Kidney epithelial cell (primary cell): ENCODE measurements around the gene ACOT2. TPM values are rescaled to one million over a fixed set of nuclear protein-coding genes. Genes with fewer than 3 reads are reported as not detected.

Source experiments
- DNase-seq: peaks from one replicate; pipeline ENCODE4 v3.0.0-alpha.2; 2010; ENCODE audit warnings: low read depth
- H3K27me3 ChIP-seq: 2 replicates; pipeline ENCODE4 v1.6.0; 2011; ENCODE audit warnings: low read length; ENCODE audit not compliant: control insufficient read depth, insufficient read depth
- H3K36me3 ChIP-seq: 2 replicates; pipeline ENCODE4 v1.5.1; 2011; ENCODE audit warnings: low read length; ENCODE audit not compliant: control insufficient read depth, insufficient read depth
- H3K4me3 ChIP-seq: 2 replicates; pipeline ENCODE4 v1.5.1; 2011; ENCODE audit warnings: low read depth, mild to moderate bottlenecking, control low read depth, low read length
- CTCF ChIP-seq: IDR thresholded peaks from 2 replicates; pipeline ENCODE4 v1.5.1; 2011; ENCODE audit warnings: mild to moderate bottlenecking, moderate library complexity, low read length, control low read depth, inconsistent platforms; ENCODE audit not compliant: insufficient read depth, poor library complexity, severe bottlenecking
- total RNA-seq: library from RNA; depleted of rRNA; stranded (reverse); fragments of >200 nt; gene quantifications from 2 replicates; pipeline ENCODE4 v1.2.3, GENCODE V29; 2015

Gene ACOT2
- total RNA-seq, 1 donor from 2014 or later = 19.2 TPM

- DNase-seq = no peak
- Histone ChIP-seq H3K36me3 (no peaks in the 10 kb centered on the region), H3K4me3 (no peak overlapping the region), H3K27me3 (no peaks in the 10 kb centered on the region)
- TF ChIP-seq CTCF = no peak
Measured at GRCh38 chr14:73613419-73613963, 44.5 kb downstream of the ACOT2 start.

- Histone ChIP-seq H3K36me3 (no peaks in the 10 kb centered on the region), H3K27me3 (no peaks in the 10 kb centered on the region), H3K4me3 (no peak overlapping the region)
- TF ChIP-seq CTCF = no peak
- no peak for DNase-seq
Measured at GRCh38 chr14:73616831-73617230, 47.8 kb downstream of the ACOT2 start.

- H3K36me3 ChIP-seq = no peaks in the 10 kb centered on the region
- TF ChIP-seq CTCF = no peak
- no peak for DNase-seq
- no peak overlapping the region for H3K4me3 ChIP-seq
- no peaks in the 10 kb centered on the region for H3K27me3 ChIP-seq
Measured at GRCh38 chr14:73619524-73619923, 50.5 kb downstream of the ACOT2 start.

DNA sequence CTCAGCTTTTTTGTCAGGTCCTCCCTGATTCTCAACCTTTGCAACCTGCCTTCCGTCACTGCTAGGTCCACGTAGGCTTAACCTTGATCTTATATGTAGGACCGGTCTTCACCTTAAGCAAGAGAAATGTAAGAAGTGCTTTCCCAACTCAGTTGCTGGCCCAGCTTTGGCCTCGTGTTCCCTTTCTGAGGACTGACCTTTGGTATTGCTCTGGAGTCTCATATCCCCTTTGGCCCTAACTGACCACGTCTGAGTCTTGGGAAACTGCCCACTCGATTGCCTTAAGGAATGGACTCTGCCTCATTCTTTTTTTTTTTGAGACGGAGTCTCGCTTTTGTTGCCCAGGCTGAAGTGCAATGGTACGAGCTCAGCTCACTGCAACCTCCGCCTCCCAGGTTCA is 51.3 kb downstream of the ACOT2 start:
- no peaks in the 10 kb centered on the region for H3K36me3 ChIP-seq
- no peak overlapping the region for H3K4me3 ChIP-seq
- no peak for TF ChIP-seq CTCF
- no peaks in the 10 kb centered on the region for H3K27me3 ChIP-seq
- DNase-seq = no peak

DNA sequence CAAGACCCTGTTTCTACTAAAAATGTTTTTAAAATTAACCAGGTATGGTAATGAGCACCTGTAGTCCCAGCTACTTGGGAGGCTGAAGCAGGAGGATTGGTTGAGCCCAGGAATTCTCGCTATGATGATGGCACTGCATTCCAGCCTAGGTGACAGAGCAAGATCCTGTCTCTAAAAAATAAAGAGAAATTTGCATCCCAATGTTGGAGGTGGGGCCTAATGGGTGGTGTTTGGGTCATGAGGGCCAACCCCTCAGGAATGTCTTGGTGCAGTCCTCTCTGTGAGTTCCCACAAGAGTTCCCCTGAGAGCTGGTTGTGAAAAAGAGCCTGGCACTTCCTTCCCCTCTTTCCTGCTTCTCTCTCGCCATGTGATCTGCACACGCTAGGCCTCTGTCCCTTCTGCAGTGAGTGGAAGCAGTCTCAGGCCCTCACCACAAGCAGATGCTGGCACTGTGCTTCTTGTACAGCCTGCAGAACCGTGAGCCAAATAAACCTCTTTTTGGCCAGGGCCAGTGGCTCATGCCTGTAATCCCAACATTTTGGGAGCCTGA is 54.6 kb downstream of the ACOT2 start:
- no peaks in the 10 kb centered on the region for H3K27me3 ChIP-seq
- H3K4me3 ChIP-seq = no peak overlapping the region
- H3K36me3 ChIP-seq = no peaks in the 10 kb centered on the region
- TF ChIP-seq CTCF = no peak
- no peak for DNase-seq

Other genes with a start within 250 kb of the ACOT2 start
- 30.5 and 33.1 TPM in 2 replicates for gene NUMB, start 110.7 kb upstream of the ACOT2 start, total RNA-seq
- 26.7 and 28.9 TPM in 2 replicates for gene RIOX1, start 78.3 kb upstream of the ACOT2 start, total RNA-seq
- gene ACOT1, start 32.1 kb upstream of the ACOT2 start, total RNA-seq = 4.0 and 5.1 TPM in 2 replicates
- 0.41 TPM in 1 of 2 replicates, not detected in the other for gene HEATR4, start 10.3 kb upstream of the ACOT2 start, total RNA-seq
- gene ACOT4, start 22.7 kb downstream of the ACOT2 start, total RNA-seq = 4.3 and 5.1 TPM in 2 replicates
- not detected in 2 replicates for gene ACOT6, start 43.3 kb downstream of the ACOT2 start, total RNA-seq
- gene DNAL1, start 75.8 kb downstream of the ACOT2 start, total RNA-seq = 19.3 and 23.3 TPM in 2 replicates
- gene PNMA1, start 145.2 kb downstream of the ACOT2 start, total RNA-seq = 31.0 and 31.8 TPM in 2 replicates